Liver (tissue), 9 donors: Measurements from ENCODE around the gene ZBTB21. TPM values are rescaled to one million over a fixed set of nuclear protein-coding genes. Genes with fewer than 3 reads are reported as not detected.

Experiments
- DNase-seq: peaks from one replicate; pipeline ENCODE4 v3.0.0-alpha.2; 2017; ENCODE audit warnings: low spot score
- H3K27ac ChIP-seq, 2 donors: one replicate each; pipeline ENCODE4 v1.7.0; 2013; ENCODE audit warnings: inconsistent platforms in 2 of 2, low read length in 2 of 2, control low read depth in 1 of 2, low read depth in 1 of 2, mild to moderate bottlenecking in 1 of 2
- H3K27me3 ChIP-seq, 4 donors: one replicate each; pipeline versions ENCODE4 v1.6.1 to v1.7.0; 2013; ENCODE audit warnings: low read length in 3 of 4, inconsistent platforms in 1 of 4, mild to moderate bottlenecking in 1 of 4, moderate library complexity in 1 of 4; ENCODE audit not compliant: control insufficient read depth in 4 of 4, insufficient read depth in 4 of 4
- H3K36me3 ChIP-seq, 4 donors: one replicate each; pipeline versions ENCODE4 v1.6.1 to v1.7.0; 2013; ENCODE audit warnings: low read length in 3 of 4, mild to moderate bottlenecking in 3 of 4, low read depth in 1 of 4, moderate library complexity in 1 of 4; ENCODE audit not compliant: control insufficient read depth in 4 of 4, insufficient read depth in 3 of 4
- H3K4me1 ChIP-seq, 4 donors: one replicate each; pipeline versions ENCODE4 v1.6.1 to v1.7.0; 2013; ENCODE audit warnings: low read length in 3 of 4, mild to moderate bottlenecking in 3 of 4, moderate library complexity in 1 of 4; ENCODE audit not compliant: control insufficient read depth in 4 of 4, insufficient read depth in 4 of 4
- H3K4me3 ChIP-seq, 3 donors: one replicate each; pipeline versions ENCODE4 v1.6.1 to v1.7.0; 2013; ENCODE audit warnings: low read length in 3 of 3, control low read depth in 1 of 3, low read depth in 1 of 3, mild to moderate bottlenecking in 1 of 3
- H3K9ac ChIP-seq, 2 donors: one replicate each; pipeline ENCODE4 v1.7.0; 2013; ENCODE audit warnings: low read length in 2 of 2, mild to moderate bottlenecking in 2 of 2, moderate library complexity in 2 of 2, control low read depth in 1 of 2, low read depth in 1 of 2
- H3K9me3 ChIP-seq, 4 donors: one replicate each; pipeline versions ENCODE4 v1.6.1 to v1.7.0; 2013; ENCODE audit warnings: low read length in 3 of 4; ENCODE audit not compliant: control insufficient read depth in 4 of 4
- CTCF ChIP-seq: fragments of 150-350 bp; IDR thresholded peaks from 2 replicates; pipeline ENCODE4 v1.5.1; 2017; ENCODE audit warnings: improper control_type of control experiment, low read depth, low read length; ENCODE audit not compliant: missing input control
- EGR1 ChIP-seq, 2 donors: IDR thresholded peaks; 2 replicates each; pipeline ENCODE4 v1.6.1; 2016 to 2018; ENCODE audit warnings: antibody characterized with exemption in 2 of 2, low read depth in 2 of 2
- FOXA1 ChIP-seq: IDR thresholded peaks from 2 replicates; pipeline ENCODE4 v1.6.1; 2016; ENCODE audit warnings: antibody characterized with exemption
- FOXA2 ChIP-seq: IDR thresholded peaks from 2 replicates; pipeline ENCODE4 v1.6.1; 2016; ENCODE audit warnings: antibody characterized with exemption
- GABPA ChIP-seq, 2 donors: IDR thresholded peaks in 1 of 2; conservative IDR thresholded peaks in 1 of 2; 2 replicates each; pipeline ENCODE4 v1.6.1; 2016; ENCODE audit warnings: antibody characterized with exemption in 2 of 2, mild to moderate bottlenecking in 1 of 2, moderate library complexity in 1 of 2
- HNF4A ChIP-seq, 2 donors: conservative IDR thresholded peaks; 2 replicates each; pipeline ENCODE4 v1.6.1; 2016; ENCODE audit warnings: antibody characterized with exemption in 2 of 2, mild to moderate bottlenecking in 2 of 2
- HNF4G ChIP-seq: IDR thresholded peaks from 2 replicates; pipeline ENCODE4 v1.6.1; 2016; ENCODE audit warnings: antibody characterized with exemption
- JUND ChIP-seq, 2 donors: IDR thresholded peaks; 2 replicates each; pipeline ENCODE4 v1.6.1; 2016; ENCODE audit warnings: antibody characterized with exemption in 2 of 2
- NR2F2 ChIP-seq: IDR thresholded peaks from 2 replicates; pipeline ENCODE4 v1.6.1; 2016; ENCODE audit warnings: antibody characterized with exemption
- RAD21 ChIP-seq, 2 donors: IDR thresholded peaks; 2 replicates each; pipeline ENCODE4 v1.6.1; 2016; ENCODE audit warnings: antibody characterized with exemption in 2 of 2, mild to moderate bottlenecking in 2 of 2
- RXRA ChIP-seq, 2 donors: IDR thresholded peaks; 2 replicates each; pipeline ENCODE4 v1.6.1; 2017 to 2018; ENCODE audit warnings: antibody characterized with exemption in 2 of 2, mild to moderate bottlenecking in 1 of 2
- SP1 ChIP-seq: IDR thresholded peaks from 2 replicates; pipeline ENCODE4 v1.6.1; 2018; ENCODE audit warnings: antibody characterized with exemption, mild to moderate bottlenecking
- TAF1 ChIP-seq: conservative IDR thresholded peaks from 2 replicates; pipeline ENCODE4 v1.6.1; 2016; ENCODE audit warnings: antibody characterized with exemption, mild to moderate bottlenecking
- YY1 ChIP-seq: IDR thresholded peaks from 2 replicates; pipeline ENCODE4 v1.6.1; 2016; ENCODE audit warnings: antibody characterized with exemption, mild to moderate bottlenecking
- WGBS: extraction: QIAGEN DNeasy Blood & Tissue Kit; methylation state at CpG from one replicate; pipeline ENCODE4 v1.1.7; 2013; 5-methylcytosine and 5-hydroxymethylcytosine counted together
- polyA plus RNA-seq, 2 donors: library from polyadenylated mRNA; stranded (reverse) in 1 of 2; unstranded in 1 of 2; fragments of 200-250 nt in 1 of 2; fragments of >200 nt in 1 of 2; fragmentation: Nextera tagmentation in 1 of 2; extraction: Ambion mirVana in 1 of 2; gene quantifications; one replicate each; pipeline versions ENCODE4 v1.2.1 to v1.2.3, GENCODE V29; 2013 to 2015
- total RNA-seq, 2 donors: library from RNA; depleted of rRNA; stranded (reverse); fragments of >200 nt; gene quantifications; one replicate each; pipeline ENCODE4 v1.2.3, GENCODE V29; 2014
- TF ChIP-seq, protein P1 (sequence below): IDR thresholded peaks from 2 replicates; pipeline ENCODE4 v1.6.1; 2016; ENCODE audit warnings: antibody characterized with exemption
- TF ChIP-seq, protein P2 (sequence below): IDR thresholded peaks from 2 replicates; pipeline ENCODE4 v1.6.1; 2016; ENCODE audit warnings: antibody characterized with exemption
- TF ChIP-seq, protein P3 (sequence below): IDR thresholded peaks from 2 replicates; pipeline ENCODE4 v1.6.1; 2016; ENCODE audit warnings: antibody characterized with exemption, mild to moderate bottlenecking
- TF ChIP-seq, protein P4 (sequence below): IDR thresholded peaks from 2 replicates; pipeline ENCODE4 v1.6.1; 2016; ENCODE audit warnings: antibody characterized with exemption
- donor health status: healthy.
- donor health status: healthy.
- donor health status: healthy.
- donor health status: healthy.
- donor health status: healthy.

The ZBTB21 gene
- total and polyA plus RNA-seq, 4 donors = 3.1 to 14.1 (median 4.0) TPM

- peaks cover 0 to 2% (median under 1%) of the 10 kb centered on the region in 4 donors for H3K9me3 ChIP-seq
- no peak overlapping the region for H3K9ac ChIP-seq
- H3K4me1 ChIP-seq = no peaks in the 10 kb centered on the region
- no peak overlapping the region for H3K4me3 ChIP-seq
- DNase-seq = no peak
- H3K27ac ChIP-seq = no peak overlapping the region
- TF ChIP-seq NR2F2 (no peak), GABPA (IDR thresholded peaks at IDR 0.05 in 1 of 2, conservative IDR thresholded peaks at IDR 0.05 in 1 of 2) (no peak), RXRA (IDR thresholded peaks at IDR 0.05) (no peak), SP1 (no peak), RAD21 (IDR thresholded peaks at IDR 0.05) (no peak), FOXA2 (no peak), FOXA1 (no peak), YY1 (no peak), JUND (IDR thresholded peaks at IDR 0.05) (no peak), EGR1 (IDR thresholded peaks at IDR 0.05; ENCODE audit: low read depth in 2 of 2) (no peak), HNF4G (no peak), TAF1 (no peak), CTCF (no peak), HNF4A (conservative IDR thresholded peaks at IDR 0.05) (no peak)
- TF ChIP-seq, protein P1, sequence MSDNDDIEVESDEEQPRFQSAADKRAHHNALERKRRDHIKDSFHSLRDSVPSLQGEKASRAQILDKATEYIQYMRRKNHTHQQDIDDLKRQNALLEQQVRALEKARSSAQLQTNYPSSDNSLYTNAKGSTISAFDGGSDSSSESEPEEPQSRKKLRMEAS = no peak
- TF ChIP-seq, protein P2, sequence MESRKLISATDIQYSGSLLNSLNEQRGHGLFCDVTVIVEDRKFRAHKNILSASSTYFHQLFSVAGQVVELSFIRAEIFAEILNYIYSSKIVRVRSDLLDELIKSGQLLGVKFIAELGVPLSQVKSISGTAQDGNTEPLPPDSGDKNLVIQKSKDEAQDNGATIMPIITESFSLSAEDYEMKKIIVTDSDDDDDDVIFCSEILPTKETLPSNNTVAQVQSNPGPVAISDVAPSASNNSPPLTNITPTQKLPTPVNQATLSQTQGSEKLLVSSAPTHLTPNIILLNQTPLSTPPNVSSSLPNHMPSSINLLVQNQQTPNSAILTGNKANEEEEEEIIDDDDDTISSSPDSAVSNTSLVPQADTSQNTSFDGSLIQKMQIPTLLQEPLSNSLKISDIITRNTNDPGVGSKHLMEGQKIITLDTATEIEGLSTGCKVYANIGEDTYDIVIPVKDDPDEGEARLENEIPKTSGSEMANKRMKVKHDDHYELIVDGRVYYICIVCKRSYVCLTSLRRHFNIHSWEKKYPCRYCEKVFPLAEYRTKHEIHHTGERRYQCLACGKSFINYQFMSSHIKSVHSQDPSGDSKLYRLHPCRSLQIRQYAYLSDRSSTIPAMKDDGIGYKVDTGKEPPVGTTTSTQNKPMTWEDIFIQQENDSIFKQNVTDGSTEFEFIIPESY = no peak
- TF ChIP-seq, protein P3, sequence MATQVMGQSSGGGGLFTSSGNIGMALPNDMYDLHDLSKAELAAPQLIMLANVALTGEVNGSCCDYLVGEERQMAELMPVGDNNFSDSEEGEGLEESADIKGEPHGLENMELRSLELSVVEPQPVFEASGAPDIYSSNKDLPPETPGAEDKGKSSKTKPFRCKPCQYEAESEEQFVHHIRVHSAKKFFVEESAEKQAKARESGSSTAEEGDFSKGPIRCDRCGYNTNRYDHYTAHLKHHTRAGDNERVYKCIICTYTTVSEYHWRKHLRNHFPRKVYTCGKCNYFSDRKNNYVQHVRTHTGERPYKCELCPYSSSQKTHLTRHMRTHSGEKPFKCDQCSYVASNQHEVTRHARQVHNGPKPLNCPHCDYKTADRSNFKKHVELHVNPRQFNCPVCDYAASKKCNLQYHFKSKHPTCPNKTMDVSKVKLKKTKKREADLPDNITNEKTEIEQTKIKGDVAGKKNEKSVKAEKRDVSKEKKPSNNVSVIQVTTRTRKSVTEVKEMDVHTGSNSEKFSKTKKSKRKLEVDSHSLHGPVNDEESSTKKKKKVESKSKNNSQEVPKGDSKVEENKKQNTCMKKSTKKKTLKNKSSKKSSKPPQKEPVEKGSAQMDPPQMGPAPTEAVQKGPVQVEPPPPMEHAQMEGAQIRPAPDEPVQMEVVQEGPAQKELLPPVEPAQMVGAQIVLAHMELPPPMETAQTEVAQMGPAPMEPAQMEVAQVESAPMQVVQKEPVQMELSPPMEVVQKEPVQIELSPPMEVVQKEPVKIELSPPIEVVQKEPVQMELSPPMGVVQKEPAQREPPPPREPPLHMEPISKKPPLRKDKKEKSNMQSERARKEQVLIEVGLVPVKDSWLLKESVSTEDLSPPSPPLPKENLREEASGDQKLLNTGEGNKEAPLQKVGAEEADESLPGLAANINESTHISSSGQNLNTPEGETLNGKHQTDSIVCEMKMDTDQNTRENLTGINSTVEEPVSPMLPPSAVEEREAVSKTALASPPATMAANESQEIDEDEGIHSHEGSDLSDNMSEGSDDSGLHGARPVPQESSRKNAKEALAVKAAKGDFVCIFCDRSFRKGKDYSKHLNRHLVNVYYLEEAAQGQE = no peak
- TF ChIP-seq, protein P4, sequence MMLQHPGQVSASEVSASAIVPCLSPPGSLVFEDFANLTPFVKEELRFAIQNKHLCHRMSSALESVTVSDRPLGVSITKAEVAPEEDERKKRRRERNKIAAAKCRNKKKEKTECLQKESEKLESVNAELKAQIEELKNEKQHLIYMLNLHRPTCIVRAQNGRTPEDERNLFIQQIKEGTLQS = no peak
- no peaks in the 10 kb centered on the region for H3K36me3 ChIP-seq
- WGBS = 92% methylated on average over 10 of the region's 10 CpGs
- no peaks in the 10 kb centered on the region for H3K27me3 ChIP-seq
Observed at GRCh38 chr21:42048870-42049577, 38.9 kb upstream of the ZBTB21 start.
